ENCODE results near the gene CDR2.
A peak's percentile ranks its signal among the peaks of the same experiment; 100 is the strongest.

Gene CDR2

GRCh38 chr16:22320572-22321339 is 53.7 kb downstream of the CDR2 start:
- Histone ChIP-seq H3K4me3 (ENCODE audit: low read depth, low read length) (no peak overlapping the region), H3K4me1 (ENCODE audit: control insufficient read depth, insufficient read depth, low read length) (no peaks in the 10 kb centered on the region), H3K27ac (ENCODE audit: extremely low read depth, low read depth, low read length) (no peak overlapping the region), H3K36me3 (ENCODE audit: control insufficient read depth in 2 of 2, insufficient read depth in 1 of 2, low read length in 2 of 2) (peaks cover 11 to 89% of the 10 kb centered on the region in 2 experiments; a peak in 2 of 3 replicates), H3K9me3 (ENCODE audit: control insufficient read depth, insufficient read depth, low read depth, low read length) (no peaks in the 10 kb centered on the region)
- TF ChIP-seq ZNF311 (tag by site-specific recombination; IDR thresholded peaks at IDR 0.05; ENCODE audit: borderline replicate concordance) = no peak
- TF ChIP-seq, protein P1, sequence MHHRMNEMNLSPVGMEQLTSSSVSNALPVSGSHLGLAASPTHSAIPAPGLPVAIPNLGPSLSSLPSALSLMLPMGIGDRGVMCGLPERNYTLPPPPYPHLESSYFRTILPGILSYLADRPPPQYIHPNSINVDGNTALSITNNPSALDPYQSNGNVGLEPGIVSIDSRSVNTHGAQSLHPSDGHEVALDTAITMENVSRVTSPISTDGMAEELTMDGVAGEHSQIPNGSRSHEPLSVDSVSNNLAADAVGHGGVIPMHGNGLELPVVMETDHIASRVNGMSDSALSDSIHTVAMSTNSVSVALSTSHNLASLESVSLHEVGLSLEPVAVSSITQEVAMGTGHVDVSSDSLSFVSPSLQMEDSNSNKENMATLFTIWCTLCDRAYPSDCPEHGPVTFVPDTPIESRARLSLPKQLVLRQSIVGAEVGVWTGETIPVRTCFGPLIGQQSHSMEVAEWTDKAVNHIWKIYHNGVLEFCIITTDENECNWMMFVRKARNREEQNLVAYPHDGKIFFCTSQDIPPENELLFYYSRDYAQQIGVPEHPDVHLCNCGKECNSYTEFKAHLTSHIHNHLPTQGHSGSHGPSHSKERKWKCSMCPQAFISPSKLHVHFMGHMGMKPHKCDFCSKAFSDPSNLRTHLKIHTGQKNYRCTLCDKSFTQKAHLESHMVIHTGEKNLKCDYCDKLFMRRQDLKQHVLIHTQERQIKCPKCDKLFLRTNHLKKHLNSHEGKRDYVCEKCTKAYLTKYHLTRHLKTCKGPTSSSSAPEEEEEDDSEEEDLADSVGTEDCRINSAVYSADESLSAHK (tag by site-specific recombination; IDR thresholded peaks at IDR 0.05) = peak; percentile 83
- no peak for TF ChIP-seq GFI1B (tag by site-specific recombination; IDR thresholded peaks at IDR 0.05)
- TF ChIP-seq, protein P2, sequence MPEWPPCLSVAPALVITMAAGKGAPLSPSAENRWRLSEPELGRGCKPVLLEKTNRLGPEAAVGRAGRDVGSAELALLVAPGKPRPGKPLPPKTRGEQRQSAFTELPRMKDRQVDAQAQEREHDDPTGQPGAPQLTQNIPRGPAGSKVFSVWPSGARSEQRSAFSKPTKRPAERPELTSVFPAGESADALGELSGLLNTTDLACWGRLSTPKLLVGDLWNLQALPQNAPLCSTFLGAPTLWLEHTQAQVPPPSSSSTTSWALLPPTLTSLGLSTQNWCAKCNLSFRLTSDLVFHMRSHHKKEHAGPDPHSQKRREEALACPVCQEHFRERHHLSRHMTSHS (tag by site-specific recombination; IDR thresholded peaks at IDR 0.05) = no peak
- no peak for TF ChIP-seq ZNF626 (tag by site-specific recombination; IDR thresholded peaks at IDR 0.05)
- TF ChIP-seq TCF7L2 (IDR thresholded peaks at IDR 0.05; ENCODE audit: borderline replicate concordance, low read depth, low read length) = no peak
- peak; percentile 31; the same call in 1 of the 2 replicates for TF ChIP-seq ZBTB17 (tag by site-specific recombination; IDR thresholded peaks at IDR 0.05)
- TF ChIP-seq ZNF155 (tag by site-specific recombination; IDR thresholded peaks at IDR 0.05) = no peak
- TF ChIP-seq ZNF324 (tag by site-specific recombination; IDR thresholded peaks at IDR 0.05) = no peak
- no peak for TF ChIP-seq ZNF157 (tag by site-specific recombination; IDR thresholded peaks at IDR 0.05)
- TF ChIP-seq, protein P3, sequence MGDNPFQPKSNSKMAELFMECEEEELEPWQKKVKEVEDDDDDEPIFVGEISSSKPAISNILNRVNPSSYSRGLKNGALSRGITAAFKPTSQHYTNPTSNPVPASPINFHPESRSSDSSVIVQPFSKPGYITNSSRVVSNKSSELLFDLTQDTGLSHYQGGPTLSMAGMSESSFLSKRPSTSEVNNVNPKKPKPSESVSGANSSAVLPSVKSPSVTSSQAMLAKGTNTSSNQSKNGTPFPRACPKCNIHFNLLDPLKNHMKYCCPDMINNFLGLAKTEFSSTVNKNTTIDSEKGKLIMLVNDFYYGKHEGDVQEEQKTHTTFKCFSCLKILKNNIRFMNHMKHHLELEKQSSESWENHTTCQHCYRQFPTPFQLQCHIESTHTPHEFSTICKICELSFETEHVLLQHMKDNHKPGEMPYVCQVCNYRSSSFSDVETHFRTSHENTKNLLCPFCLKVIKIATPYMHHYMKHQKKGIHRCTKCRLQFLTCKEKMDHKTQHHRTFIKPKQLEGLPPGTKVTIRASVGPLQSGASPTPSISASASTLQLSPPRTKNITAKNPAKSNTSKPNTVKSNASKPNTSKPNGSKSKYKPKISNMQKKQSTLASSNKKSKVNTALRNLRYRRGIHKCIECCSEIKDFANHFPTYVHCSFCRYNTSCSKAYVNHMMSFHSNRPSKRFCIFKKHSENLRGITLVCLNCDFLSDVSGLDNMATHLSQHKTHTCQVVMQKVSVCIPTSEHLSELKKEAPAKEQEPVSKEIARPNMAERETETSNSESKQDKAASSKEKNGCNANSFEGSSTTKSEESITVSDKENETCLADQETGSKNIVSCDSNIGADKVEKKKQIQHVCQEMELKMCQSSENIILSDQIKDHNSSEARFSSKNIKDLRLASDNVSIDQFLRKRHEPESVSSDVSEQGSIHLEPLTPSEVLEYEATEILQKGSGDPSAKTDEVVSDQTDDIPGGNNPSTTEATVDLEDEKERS (tag by site-specific recombination; IDR thresholded peaks at IDR 0.05) = no peak
- TF ChIP-seq ZNF223 (tag by site-specific recombination; IDR thresholded peaks at IDR 0.05) = no peak
- TF ChIP-seq PRDM1 (tag by site-specific recombination; IDR thresholded peaks at IDR 0.05) = no peak
- TF ChIP-seq ZNF561 (tag by site-specific recombination; IDR thresholded peaks at IDR 0.05; ENCODE audit: borderline replicate concordance) = no peak
- CTCF ChIA-PET = interaction anchor here (0.6 to 2.8 kb wide), 14 partner anchors 8 to 1164 kb away, joined by 3 to 18 read pairs (median 4); partner anchors contain the start of gene LDAF1
- POLR2A ChIA-PET = interaction anchor here (0.5 kb wide), 2 partner anchors 16 to 1508 kb away, joined by 3 read pairs; no protein-coding TSS in a partner anchor

DNA sequence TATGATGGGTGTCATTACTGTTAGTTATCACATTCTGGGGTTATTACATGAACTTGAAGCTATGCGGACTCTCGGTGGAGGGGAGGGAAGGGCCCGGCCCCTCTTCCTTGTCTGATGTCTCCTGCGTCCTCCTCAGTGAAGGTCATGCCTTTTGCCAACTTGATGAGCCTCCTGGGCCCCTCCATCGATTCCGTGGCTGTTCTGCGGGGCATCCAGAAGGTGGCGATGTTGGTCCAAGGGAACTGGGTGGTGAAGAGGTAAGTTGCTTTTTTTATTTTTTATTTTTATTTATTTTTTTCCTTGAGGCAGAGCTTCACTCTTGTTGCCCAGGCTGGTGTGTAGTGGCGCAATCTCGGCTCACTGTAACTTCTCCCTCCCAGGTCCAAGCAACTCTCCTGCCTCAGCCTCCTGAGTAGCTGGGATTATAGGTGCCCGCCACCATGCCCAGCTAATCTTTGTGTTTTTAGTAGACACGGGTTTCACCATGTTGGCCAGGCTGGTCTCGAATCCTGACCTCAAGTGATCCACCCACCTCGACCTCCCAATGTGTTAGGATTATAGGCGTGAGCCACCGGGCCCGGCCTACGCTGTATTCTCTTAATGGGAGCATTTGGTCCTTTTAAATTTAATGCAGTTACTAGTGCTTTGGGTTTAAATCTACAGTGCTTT is 55.6 kb downstream of the CDR2 start:
- CTCF ChIA-PET = interaction anchor here (0.6 to 2.8 kb wide), 18 partner anchors 9 to 1468 kb away, joined by 3 to 18 read pairs (median 4); partner anchors contain the start of gene LDAF1
- H3K27ac ChIP-seq (ENCODE audit: extremely low read depth, low read depth, low read length) = no peak overlapping the region
- peaks cover 11 to 87% of the 10 kb centered on the region in 2 experiments; a peak in 2 of 3 replicates for H3K36me3 ChIP-seq (ENCODE audit: control insufficient read depth in 2 of 2, insufficient read depth in 1 of 2, low read length in 2 of 2)
- POLR2A ChIA-PET = no interaction called here
- H3K9me3 ChIP-seq (ENCODE audit: control insufficient read depth, insufficient read depth, low read depth, low read length) = no peaks in the 10 kb centered on the region
- H3K4me3 ChIP-seq (ENCODE audit: low read depth, low read length) = no peak overlapping the region
- TF ChIP-seq, protein P4, sequence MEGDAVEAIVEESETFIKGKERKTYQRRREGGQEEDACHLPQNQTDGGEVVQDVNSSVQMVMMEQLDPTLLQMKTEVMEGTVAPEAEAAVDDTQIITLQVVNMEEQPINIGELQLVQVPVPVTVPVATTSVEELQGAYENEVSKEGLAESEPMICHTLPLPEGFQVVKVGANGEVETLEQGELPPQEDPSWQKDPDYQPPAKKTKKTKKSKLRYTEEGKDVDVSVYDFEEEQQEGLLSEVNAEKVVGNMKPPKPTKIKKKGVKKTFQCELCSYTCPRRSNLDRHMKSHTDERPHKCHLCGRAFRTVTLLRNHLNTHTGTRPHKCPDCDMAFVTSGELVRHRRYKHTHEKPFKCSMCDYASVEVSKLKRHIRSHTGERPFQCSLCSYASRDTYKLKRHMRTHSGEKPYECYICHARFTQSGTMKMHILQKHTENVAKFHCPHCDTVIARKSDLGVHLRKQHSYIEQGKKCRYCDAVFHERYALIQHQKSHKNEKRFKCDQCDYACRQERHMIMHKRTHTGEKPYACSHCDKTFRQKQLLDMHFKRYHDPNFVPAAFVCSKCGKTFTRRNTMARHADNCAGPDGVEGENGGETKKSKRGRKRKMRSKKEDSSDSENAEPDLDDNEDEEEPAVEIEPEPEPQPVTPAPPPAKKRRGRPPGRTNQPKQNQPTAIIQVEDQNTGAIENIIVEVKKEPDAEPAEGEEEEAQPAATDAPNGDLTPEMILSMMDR (tag by site-specific recombination; IDR thresholded peaks at IDR 0.05) = peak; percentile 72
- TF ChIP-seq ZNF146 (tag by site-specific recombination; IDR thresholded peaks at IDR 0.05) (no peak), ZNF747 (tag by site-specific recombination; IDR thresholded peaks at IDR 0.05) (no peak), ZNF645 (tag by site-specific recombination; IDR thresholded peaks at IDR 0.05) (no peak), ZNF362 (tag by site-specific recombination; IDR thresholded peaks at IDR 0.05) (peak; percentile 26; the same call in 1 of the 2 replicates), ZNF654 (tag by site-specific recombination; IDR thresholded peaks at IDR 0.05; ENCODE audit: low read depth) (peak; percentile 86)
- no peaks in the 10 kb centered on the region for H3K4me1 ChIP-seq (ENCODE audit: control insufficient read depth, insufficient read depth, low read length)
